Activated T-cell treated with anti-CD3 and anti-CD28 coated beads, Interleukin-2, amount 50 U/mL, for 4 hours (primary cell): ENCODE results near the gene AFAP1L2. TPM values are rescaled to one million over a fixed set of nuclear protein-coding genes. Genes with fewer than 3 reads are reported as not detected.

Source experiments
- ATAC-seq, 2 donors: fragments of 200-7000 bp; cut with Tn5 transposase; one replicate each; pipeline ENCODE4 v1.10.0; 2021
- DNase-seq: peaks from one replicate; pipeline ENCODE4 v3.0.0-alpha.2; 2020
- H3K27me3 Mint-ChIP-seq: one replicate; pipeline ENCODE4 v1.8.0; 2021; ENCODE audit warnings: low read depth, mixed read lengths
- H3K36me3 Mint-ChIP-seq: one replicate; pipeline ENCODE4 v1.8.0; 2022; ENCODE audit warnings: mixed read lengths; ENCODE audit not compliant: insufficient read depth
- H3K4me1 Mint-ChIP-seq: one replicate; pipeline ENCODE4 v1.8.0; 2021; ENCODE audit warnings: low read depth, mixed read lengths
- H3K4me3 Mint-ChIP-seq: one replicate; pipeline ENCODE4 v1.8.0; 2021; ENCODE audit warnings: mild to moderate bottlenecking, moderate library complexity, mixed read lengths
- H3K9me3 Mint-ChIP-seq: one replicate; pipeline ENCODE4 v1.8.0; 2021; ENCODE audit warnings: mixed read lengths
- total RNA-seq, 3 donors: library from RNA; stranded (reverse); gene quantifications; one replicate each; pipeline ENCODE4 v1.2.1, GENCODE V29; 2021

Gene AFAP1L2
- total RNA-seq, 3 donors from 2014 or later: 0.20 to 0.45 (median 0.33) TPM

DNA sequence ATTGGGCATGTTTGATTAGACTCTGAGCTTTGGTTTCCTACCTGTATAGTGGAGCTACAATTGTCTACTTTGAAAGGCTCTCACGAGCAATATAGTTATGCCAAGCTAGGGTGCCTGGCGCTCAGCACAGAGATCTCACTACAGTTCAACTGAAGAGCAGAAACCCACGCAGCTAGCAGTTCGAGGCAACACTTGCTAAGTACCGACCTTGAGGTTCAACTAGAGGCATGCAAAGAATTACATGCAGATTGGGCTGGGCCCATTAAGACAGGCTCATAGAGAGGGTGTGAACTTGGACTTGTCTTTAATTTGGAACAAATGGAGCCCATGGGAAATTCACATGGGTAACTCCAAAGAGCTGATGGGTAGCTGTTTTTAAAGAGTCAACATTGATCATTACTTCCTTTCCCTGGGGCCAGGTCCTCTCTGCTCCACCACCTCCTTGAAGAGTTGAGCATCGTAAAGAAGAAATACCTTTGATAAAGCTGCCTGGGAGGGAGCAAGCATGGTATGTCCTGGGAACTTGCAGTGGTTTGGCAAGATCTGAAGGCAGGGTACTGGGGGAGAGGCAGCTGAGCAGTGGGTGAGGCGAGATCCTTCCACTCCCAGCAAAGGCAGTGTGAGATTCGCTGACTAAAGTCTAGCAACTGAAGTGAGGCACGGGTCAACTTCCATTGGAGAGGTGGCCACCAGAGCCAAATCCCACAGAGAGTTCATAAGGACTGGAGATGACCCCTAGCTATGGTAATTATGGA lies 25.5 kb upstream of the AFAP1L2 start:
- Mint-ChIP-seq H3K36me3 (peaks cover 22% of the 10 kb centered on the region), H3K9me3 (no peaks in the 10 kb centered on the region), H3K27me3 (no peaks in the 10 kb centered on the region), H3K4me3 (no peak overlapping the region), H3K4me1 (no peaks in the 10 kb centered on the region)
- no peak for ATAC-seq
- no peak for DNase-seq

DNA sequence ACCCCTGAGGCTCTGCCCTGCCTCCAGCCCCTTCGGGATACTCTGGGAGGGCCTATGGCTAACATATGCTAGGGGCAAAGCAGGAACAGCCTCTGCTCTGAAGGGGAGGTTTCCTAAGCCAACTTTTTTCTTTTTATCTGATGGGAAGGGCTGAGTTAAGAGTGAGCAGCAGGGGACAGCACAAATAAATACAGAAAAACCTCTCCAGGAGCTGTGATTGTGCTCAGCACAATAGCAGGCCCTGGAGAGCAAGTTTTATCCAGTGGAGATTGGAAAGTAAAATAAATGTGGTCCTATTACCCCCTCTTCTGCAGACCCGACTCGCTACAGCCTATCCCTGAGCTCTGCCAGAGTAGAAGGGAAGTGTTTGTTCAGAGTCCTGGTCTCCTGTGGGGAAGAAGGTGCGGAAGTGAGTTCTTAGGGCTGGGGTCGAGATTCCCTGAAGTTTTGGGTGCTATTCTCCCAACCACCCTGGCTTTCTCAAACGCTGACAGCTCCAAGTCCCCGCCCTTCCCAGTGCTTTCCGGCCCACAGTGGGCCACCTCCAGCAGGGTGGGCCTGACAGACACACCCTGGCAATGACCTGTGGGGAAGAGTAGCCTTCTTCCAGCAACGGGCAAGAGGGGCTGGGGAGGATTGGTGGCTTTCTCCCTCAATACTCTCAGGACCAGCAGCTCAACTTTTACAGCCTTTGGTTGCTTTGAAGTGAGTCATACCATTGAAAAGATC lies 23.0 kb upstream of the AFAP1L2 start:
- Mint-ChIP-seq H3K36me3 (peaks cover 18% of the 10 kb centered on the region), H3K4me3 (no peak overlapping the region), H3K9me3 (no peaks in the 10 kb centered on the region), H3K27me3 (no peaks in the 10 kb centered on the region), H3K4me1 (no peaks in the 10 kb centered on the region)
- DNase-seq (no peak), ATAC-seq (no peak)

GRCh38 chr10:114426476-114426875 lies 22.2 kb upstream of the AFAP1L2 start:
- Mint-ChIP-seq H3K4me1 (no peaks in the 10 kb centered on the region), H3K9me3 (no peaks in the 10 kb centered on the region), H3K27me3 (no peaks in the 10 kb centered on the region), H3K4me3 (no peak overlapping the region), H3K36me3 (peaks cover 13% of the 10 kb centered on the region)
- DNase-seq (no peak), ATAC-seq (no peak)

DNA sequence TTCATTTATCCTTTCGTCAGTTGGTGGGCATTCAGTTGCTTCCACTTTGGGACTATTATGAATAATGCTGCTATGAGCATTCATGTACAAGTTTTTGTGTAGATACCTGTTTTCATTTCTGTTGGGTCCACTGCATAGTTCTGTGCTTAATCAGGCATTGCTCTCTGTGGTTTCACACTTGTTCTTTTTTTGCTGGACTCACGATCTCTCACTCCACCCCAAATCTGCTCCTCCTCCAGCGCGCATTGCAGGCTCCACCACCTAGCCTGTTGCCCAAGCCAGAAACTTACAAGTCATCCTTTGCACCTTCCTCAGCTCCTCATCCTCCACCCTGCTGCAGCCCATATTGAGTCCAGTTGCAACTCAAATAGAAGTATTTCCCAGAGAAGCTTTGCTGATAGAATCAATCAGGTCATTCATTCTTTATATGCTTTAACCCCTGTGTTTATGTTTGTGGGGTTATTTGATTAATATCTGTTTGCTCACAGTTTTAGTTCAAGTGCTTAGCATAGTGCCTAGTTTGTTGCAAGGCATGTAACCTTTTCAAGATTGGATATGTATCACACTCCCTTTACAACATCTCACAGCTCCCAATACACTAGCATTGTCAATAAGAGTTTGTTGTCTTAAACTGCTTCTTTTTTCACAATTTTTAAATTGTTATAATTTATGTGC lies 16.6 kb upstream of the AFAP1L2 start:
- DNase-seq (no peak), ATAC-seq (no peak)
- Mint-ChIP-seq H3K27me3 (peaks cover 20% of the 10 kb centered on the region), H3K9me3 (no peaks in the 10 kb centered on the region), H3K4me3 (no peak overlapping the region), H3K4me1 (no peaks in the 10 kb centered on the region), H3K36me3 (no peaks in the 10 kb centered on the region)

DNA sequence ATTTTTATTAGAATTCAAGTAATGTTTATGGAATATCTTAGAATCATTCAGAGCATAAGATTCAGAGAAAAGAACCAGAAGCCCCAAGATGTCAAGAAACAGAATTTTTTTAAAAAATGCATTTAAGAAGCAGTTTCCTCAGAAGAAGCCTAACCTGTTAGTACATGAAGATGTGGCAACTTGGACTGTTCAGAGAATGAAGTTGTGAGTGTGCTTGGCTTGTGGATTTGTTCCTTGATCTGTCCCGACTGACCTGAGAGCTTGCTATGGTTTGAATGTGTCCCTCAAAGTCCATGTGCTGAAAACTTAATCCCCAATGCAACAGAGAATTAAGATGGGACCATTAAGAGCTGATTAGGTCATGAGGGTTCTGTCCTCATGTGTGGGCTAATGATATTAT lies 13.8 kb upstream of the AFAP1L2 start:
- no peak overlapping the region for H3K4me3 Mint-ChIP-seq
- H3K4me1 Mint-ChIP-seq: no peaks in the 10 kb centered on the region
- DNase-seq (no peak), ATAC-seq (no peak)
- H3K9me3 Mint-ChIP-seq: no peaks in the 10 kb centered on the region
- H3K36me3 Mint-ChIP-seq: no peaks in the 10 kb centered on the region
- H3K27me3 Mint-ChIP-seq: peaks cover 27% of the 10 kb centered on the region

GRCh38 chr10:114412907-114413797 lies 8.8 kb upstream of the AFAP1L2 start:
- Mint-ChIP-seq H3K4me1 (no peaks in the 10 kb centered on the region), H3K27me3 (peaks cover 27% of the 10 kb centered on the region), H3K9me3 (no peaks in the 10 kb centered on the region), H3K36me3 (no peaks in the 10 kb centered on the region), H3K4me3 (no peak overlapping the region)
- ATAC-seq (no peak), DNase-seq (no peak)

DNA sequence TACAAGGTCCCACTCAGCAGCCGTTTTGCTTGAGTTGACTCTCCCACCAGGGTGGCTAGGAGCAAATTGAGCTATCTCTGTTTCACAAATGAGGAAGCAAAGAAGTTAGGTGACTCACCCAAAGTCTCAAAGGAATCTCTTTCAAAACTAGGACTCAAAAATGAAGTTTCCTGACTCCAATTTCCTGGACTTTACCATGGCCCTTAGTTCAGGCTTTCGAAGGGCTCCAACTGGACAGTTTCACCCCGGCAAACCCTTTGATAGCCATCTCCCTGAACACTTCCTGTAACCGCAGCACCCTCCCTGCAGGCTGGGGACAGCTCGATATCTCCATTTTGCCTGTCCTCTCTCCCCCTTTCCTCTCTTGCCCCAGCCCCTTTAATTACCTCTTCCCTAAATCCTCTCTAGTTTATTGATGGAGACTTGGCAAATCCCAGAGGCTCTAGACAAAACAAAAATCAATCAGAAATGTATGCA lies 4.7 kb upstream of the AFAP1L2 start:
- peaks cover 5% of the 10 kb centered on the region for H3K4me1 Mint-ChIP-seq
- H3K9me3 Mint-ChIP-seq: no peaks in the 10 kb centered on the region

DNA sequence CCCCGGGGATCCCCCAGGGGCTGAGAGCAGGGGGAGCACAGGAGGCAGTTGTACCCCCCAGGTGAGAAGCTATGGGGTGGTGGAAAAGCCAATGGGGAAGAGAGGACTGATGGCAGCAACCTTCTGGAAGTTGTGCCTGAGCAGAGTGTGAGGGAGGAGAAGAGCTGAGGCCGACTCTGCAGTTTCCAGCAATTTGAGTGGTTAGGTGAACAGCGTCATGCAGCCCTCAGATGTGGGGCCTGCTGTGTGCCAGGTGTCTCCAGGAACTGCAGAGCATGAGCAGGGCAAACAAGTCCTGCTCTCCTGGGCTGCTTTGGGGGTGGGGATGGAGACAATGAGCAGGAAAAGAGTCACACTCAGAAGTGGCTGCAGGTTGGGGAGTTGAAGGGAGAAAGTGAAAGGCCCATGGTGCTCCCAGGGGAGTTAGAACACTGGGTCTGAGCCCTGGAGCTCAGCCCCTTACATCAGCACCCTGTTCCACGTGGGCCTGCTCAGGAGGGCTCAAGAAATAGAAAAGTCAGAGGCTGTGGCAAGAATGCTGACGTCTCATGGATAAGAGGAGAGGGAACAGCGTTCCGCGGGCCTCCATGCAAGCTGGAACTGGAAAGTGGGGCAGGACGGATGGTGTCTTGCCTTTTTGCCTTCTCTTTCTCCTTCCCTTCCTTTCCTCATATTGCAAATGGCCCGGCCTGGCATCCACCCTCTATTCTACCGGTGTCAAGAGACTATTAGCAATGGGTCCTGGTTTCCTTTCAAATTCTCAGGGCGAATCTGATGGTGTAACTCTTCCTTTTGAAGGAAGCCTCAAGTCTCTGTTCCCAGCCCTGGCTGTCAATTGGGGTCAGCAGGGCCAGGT lies 4.0 kb upstream of the AFAP1L2 start:
- ATAC-seq: no peak
- Mint-ChIP-seq H3K9me3 (no peaks in the 10 kb centered on the region), H3K27me3 (peaks cover 30% of the 10 kb centered on the region), H3K4me1 (peaks cover 5% of the 10 kb centered on the region), H3K36me3 (no peaks in the 10 kb centered on the region), H3K4me3 (no peak overlapping the region)
- DNase-seq: no peak

More for the DNA sequence above, 4.7 kb upstream of the AFAP1L2 start:
- no peaks in the 10 kb centered on the region for H3K36me3 Mint-ChIP-seq
- H3K27me3 Mint-ChIP-seq: peaks cover 30% of the 10 kb centered on the region
- no peak overlapping the region for H3K4me3 Mint-ChIP-seq
- DNase-seq (no peak), ATAC-seq (no peak)

- Mint-ChIP-seq H3K27me3 (peaks cover 43% of the 10 kb centered on the region), H3K4me3 (no peak overlapping the region), H3K9me3 (no peaks in the 10 kb centered on the region), H3K36me3 (no peaks in the 10 kb centered on the region), H3K4me1 (peaks cover 11% of the 10 kb centered on the region)
- ATAC-seq (no peak), DNase-seq (no peak)
Measured at GRCh38 chr10:114406455-114406854, 2.2 kb upstream of the AFAP1L2 start.

- no peak overlapping the region for H3K4me3 Mint-ChIP-seq
- H3K27me3 Mint-ChIP-seq: peaks cover 53% of the 10 kb centered on the region
- ATAC-seq (no peak), DNase-seq (no peak)
- peaks cover 11% of the 10 kb centered on the region for H3K4me1 Mint-ChIP-seq
- no peaks in the 10 kb centered on the region for H3K36me3 Mint-ChIP-seq
- no peaks in the 10 kb centered on the region for H3K9me3 Mint-ChIP-seq
Measured at GRCh38 chr10:114405011-114405350, 679 bp upstream of the AFAP1L2 start.

DNA sequence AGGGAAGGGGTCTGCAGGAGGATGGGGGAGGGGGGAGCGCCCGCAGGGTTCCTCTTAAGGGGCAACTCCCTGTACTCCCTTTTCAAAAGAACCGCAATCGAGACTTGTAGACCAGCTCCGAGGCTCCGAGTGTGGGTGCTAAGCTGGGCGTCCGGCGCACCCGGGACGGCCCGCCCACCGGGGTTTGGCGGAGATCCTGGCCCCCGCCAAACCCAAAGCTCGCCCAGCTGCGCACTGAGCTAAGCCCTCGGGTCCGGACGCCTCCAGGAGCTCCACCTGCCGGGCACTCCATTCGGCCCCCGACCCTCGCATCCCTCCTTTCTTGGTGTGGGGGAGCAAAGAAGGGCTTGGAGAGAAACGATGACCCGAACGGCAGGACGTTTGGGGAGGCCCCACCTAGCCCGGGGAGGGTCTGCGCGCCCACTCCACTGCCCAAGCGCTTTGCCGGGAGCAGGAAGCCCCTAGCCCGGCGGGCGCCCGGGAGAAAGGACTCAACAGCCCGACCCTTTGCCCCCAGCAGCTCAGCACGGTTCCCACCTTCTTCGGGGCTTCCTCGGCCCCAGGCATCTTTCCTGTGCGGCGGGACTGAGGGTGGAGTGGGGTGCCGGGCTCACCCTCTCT lies 651 bp downstream of the AFAP1L2 start:
- H3K9me3 Mint-ChIP-seq: no peaks in the 10 kb centered on the region
- no peaks in the 10 kb centered on the region for H3K36me3 Mint-ChIP-seq
- ATAC-seq (no peak), DNase-seq (no peak)
- no peak overlapping the region for H3K4me3 Mint-ChIP-seq
- H3K27me3 Mint-ChIP-seq: peaks cover 62% of the 10 kb centered on the region
- peaks cover 11% of the 10 kb centered on the region for H3K4me1 Mint-ChIP-seq

DNA sequence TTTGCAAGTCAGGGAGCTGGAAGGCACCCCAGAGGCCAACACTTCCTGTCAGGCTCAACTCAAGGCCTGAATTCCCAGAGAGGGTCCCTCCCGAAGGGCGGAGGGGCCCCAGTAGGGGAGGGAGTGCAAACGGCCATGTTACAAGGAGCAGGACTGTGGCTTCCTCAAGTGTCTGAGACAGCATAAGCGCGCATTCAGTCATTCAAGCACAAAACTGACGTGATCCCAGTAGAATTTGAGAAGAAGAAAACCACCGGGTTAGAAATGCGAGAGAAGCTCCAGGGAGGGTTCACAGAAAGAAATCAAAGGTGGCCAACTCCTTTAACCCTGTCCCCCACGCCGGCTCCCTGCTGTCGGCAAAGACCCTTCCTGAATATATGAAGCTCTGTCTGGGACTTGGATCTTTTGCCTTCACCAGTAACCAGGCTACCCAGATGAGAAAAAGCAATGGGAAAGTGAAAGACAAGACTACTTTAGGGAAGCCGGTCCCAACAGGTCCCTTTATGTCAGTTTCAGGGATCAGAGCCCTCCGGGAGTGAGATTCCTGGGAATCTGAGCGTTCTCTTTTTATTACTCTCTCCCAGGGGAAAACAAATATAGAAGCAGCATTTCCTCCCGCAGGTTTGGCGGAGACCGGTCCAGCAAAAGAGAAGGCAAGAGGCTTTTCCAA lies 1.3 kb downstream of the AFAP1L2 start:
- Mint-ChIP-seq H3K36me3 (no peaks in the 10 kb centered on the region), H3K4me3 (no peak overlapping the region), H3K4me1 (peaks cover 11% of the 10 kb centered on the region), H3K27me3 (peaks cover 66% of the 10 kb centered on the region), H3K9me3 (no peaks in the 10 kb centered on the region)
- ATAC-seq: no peak
- no peak for DNase-seq
